HepG2 (cell line): ENCODE results near the gene FGFR4. TPM values are rescaled to one million over a fixed set of nuclear protein-coding genes. Genes with fewer than 3 reads are reported as not detected.
A peak's percentile ranks its signal among the peaks of the same experiment; 100 is the strongest.

ENCODE experiments used
- ATF1 ChIP-seq: IDR thresholded peaks from 2 replicates; pipeline ENCODE4 v1.6.1; 2016; ENCODE audit warnings: mild to moderate bottlenecking, control low read depth
- GABPB1 ChIP-seq: IDR thresholded peaks from 2 replicates; pipeline ENCODE4 v1.6.1; 2016; ENCODE audit warnings: mild to moderate bottlenecking, missing genetic modification reagents, moderate library complexity, missing compliant biosample characterization
- GPBP1L1 ChIP-seq: sonication (generic); formaldehyde crosslinking; IDR thresholded peaks from 2 replicates; pipeline ENCODE4 v1.5.0; 2020; ENCODE audit warnings: mild to moderate bottlenecking, missing genetic modification reagents
- HCFC1 ChIP-seq: fragments of 150-350 bp; IDR thresholded peaks from 2 replicates; pipeline ENCODE4 v1.6.1; 2014; ENCODE audit warnings: low read depth, low read length
- HDAC1 ChIP-seq: sonication (generic); formaldehyde crosslinking; IDR thresholded peaks from 2 replicates; pipeline ENCODE4 v1.5.1; 2020; ENCODE audit warnings: mild to moderate bottlenecking, missing genetic modification reagents
- KIAA2018 ChIP-seq: sonication (generic); formaldehyde crosslinking; IDR thresholded peaks from 2 replicates; pipeline ENCODE4 v1.5.0; 2020; ENCODE audit warnings: mild to moderate bottlenecking, missing genetic modification reagents, borderline replicate concordance
- PHF21A ChIP-seq: sonication (generic); formaldehyde crosslinking; IDR thresholded peaks from 2 replicates; pipeline ENCODE4 v1.5.0; 2020; ENCODE audit warnings: mild to moderate bottlenecking, missing genetic modification reagents
- POGZ ChIP-seq: sonication (generic); formaldehyde crosslinking; IDR thresholded peaks from 2 replicates; pipeline ENCODE4 v1.4.0; 2020; ENCODE audit warnings: mild to moderate bottlenecking, missing genetic modification reagents
- SMAD9 ChIP-seq: sonication (generic); formaldehyde crosslinking; IDR thresholded peaks from 2 replicates; pipeline ENCODE4 v1.5.1; 2020; ENCODE audit warnings: mild to moderate bottlenecking, missing genetic modification reagents
- SRSF1 ChIP-seq: fragments of 200-400 bp; formaldehyde crosslinking; optimal IDR thresholded peaks from 2 replicates; pipeline ENCODE3; 2017; ENCODE audit warnings: mild to moderate bottlenecking, low read depth, low read length, moderate library complexity
- ZNF335 ChIP-seq: sonication (generic); formaldehyde crosslinking; IDR thresholded peaks from 2 replicates; pipeline ENCODE4 v1.4.0; 2020; ENCODE audit warnings: missing genetic modification reagents
- ZNF766 ChIP-seq: sonication (generic); formaldehyde crosslinking; IDR thresholded peaks from 2 replicates; pipeline ENCODE4 v1.5.0; 2020; ENCODE audit warnings: missing genetic modification reagents, borderline replicate concordance
- ZSCAN20 ChIP-seq: sonication (generic); formaldehyde crosslinking; IDR thresholded peaks from 2 replicates; pipeline ENCODE4 v1.4.0; 2020; ENCODE audit warnings: missing genetic modification reagents, mild to moderate bottlenecking, borderline replicate concordance
- polyA plus RNA-seq, 8 experiments: library from polyadenylated mRNA; depleted of rRNA in 3 of 8; stranded (reverse) in 7 of 8; unstranded in 1 of 8; fragments of >200 nt; fragmentation: Illumina TruSeq in 4 of 8; extraction: Trizol in 4 of 8; gene quantifications; 2 replicates each; pipeline versions ENCODE4 v1.2.1 to v1.2.3, GENCODE V29; 2011 to 2016; ENCODE audit warnings: low read depth in 4 of 8, missing spikeins in 1 of 8, mixed read lengths in 1 of 8; ENCODE audit not compliant: insufficient read depth in 1 of 8
- total RNA-seq, 5 experiments: library from RNA; depleted of rRNA; stranded (reverse); fragments of >200 nt; fragmentation: Illumina TruSeq; extraction: Trizol; gene quantifications; 2 replicates each; pipeline ENCODE4 v1.2.3, GENCODE V29; 2016; ENCODE audit warnings: low read depth in 1 of 5
- TF ChIP-seq, protein P1 (sequence below): sonication (generic); formaldehyde crosslinking; IDR thresholded peaks from 2 replicates; pipeline ENCODE4 v1.5.1; 2020; ENCODE audit warnings: mild to moderate bottlenecking, missing genetic modification reagents, moderate library complexity

Gene FGFR4
- total and polyA plus RNA-seq, 2 of the 13 experiments (the other 11 are each of a cell fraction or from before 2014, with no cell fraction given), result 129 to 219 TPM

DNA sequence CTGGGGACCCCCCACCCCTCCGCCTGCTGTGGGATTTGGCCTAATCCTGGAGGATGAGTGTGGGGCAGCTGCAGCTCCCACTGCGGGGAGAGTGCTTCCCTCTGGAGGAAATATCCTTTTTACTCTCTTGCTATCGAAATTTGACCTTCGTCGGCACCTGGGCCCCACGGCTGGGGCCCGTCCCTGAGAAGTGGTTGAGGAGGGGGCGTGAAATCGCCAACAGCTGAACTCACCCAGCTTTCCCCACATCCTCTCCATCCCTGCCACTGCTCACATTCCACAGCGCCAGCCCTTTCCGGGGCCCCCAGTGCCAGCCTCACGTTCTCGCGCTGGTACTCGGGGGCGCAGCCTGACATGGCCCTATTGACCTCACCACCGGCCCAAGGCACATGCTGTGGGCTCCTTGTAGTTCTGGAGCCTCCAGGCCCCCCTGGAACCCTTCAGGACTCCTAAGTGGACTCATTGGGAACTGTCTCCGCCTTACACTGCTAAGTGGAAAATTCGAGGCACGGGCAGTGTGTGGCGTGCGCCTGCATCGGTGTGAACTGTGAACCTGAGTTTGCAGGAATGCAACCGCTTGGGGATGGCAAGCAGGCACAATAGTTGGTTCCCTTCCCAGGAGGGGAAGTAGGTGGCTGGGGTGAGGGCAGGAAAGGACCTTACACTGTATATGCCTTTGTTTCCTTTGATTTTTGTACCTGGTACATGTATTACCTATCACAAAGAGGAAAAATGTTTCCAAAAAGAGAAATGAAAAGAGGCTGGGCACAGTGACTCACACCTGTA is 19.2 kb downstream of the FGFR4 start (continued):
- TF ChIP-seq HCFC1 (no peak), ZSCAN20 (CRISPR knock-in tag) (no peak), ATF1 (CRISPR knock-in tag) (no peak; the same call in 1 of the 2 replicates), HDAC1 (CRISPR knock-in tag) (peak; percentile 52), ZNF766 (0 out of 2 replicates have a peak, but pooled peaks have one; percentile 43), KIAA2018 (CRISPR knock-in tag) (no peak), PHF21A (CRISPR knock-in tag) (peak; percentile 45; the same call in 1 of the 2 replicates), SMAD9 (CRISPR knock-in tag) (no peak), POGZ (CRISPR knock-in tag) (0 out of 2 replicates have a peak, but pooled peaks have one; percentile 22), SRSF1 (peak; percentile 66), GPBP1L1 (CRISPR knock-in tag) (no peak), GABPB1 (CRISPR knock-in tag) (peak; percentile 42; the same call in 1 of the 2 replicates), ZNF335 (CRISPR knock-in tag) (no peak)
- TF ChIP-seq, protein P1, sequence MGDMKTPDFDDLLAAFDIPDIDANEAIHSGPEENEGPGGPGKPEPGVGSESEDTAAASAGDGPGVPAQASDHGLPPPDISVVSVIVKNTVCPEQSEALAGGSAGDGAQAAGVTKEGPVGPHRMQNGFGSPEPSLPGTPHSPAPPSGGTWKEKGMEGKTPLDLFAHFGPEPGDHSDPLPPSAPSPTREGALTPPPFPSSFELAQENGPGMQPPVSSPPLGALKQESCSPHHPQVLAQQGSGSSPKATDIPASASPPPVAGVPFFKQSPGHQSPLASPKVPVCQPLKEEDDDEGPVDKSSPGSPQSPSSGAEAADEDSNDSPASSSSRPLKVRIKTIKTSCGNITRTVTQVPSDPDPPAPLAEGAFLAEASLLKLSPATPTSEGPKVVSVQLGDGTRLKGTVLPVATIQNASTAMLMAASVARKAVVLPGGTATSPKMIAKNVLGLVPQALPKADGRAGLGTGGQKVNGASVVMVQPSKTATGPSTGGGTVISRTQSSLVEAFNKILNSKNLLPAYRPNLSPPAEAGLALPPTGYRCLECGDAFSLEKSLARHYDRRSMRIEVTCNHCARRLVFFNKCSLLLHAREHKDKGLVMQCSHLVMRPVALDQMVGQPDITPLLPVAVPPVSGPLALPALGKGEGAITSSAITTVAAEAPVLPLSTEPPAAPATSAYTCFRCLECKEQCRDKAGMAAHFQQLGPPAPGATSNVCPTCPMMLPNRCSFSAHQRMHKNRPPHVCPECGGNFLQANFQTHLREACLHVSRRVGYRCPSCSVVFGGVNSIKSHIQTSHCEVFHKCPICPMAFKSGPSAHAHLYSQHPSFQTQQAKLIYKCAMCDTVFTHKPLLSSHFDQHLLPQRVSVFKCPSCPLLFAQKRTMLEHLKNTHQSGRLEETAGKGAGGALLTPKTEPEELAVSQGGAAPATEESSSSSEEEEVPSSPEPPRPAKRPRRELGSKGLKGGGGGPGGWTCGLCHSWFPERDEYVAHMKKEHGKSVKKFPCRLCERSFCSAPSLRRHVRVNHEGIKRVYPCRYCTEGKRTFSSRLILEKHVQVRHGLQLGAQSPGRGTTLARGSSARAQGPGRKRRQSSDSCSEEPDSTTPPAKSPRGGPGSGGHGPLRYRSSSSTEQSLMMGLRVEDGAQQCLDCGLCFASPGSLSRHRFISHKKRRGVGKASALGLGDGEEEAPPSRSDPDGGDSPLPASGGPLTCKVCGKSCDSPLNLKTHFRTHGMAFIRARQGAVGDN (CRISPR knock-in tag), result peak; percentile 99
